Suppressor macrophage treated with lipopolysaccharide for 4 hours (primary cell): ENCODE results near the gene FALEC.
"Not testable (repeated sequence)": the region's sequence is repeated elsewhere in the genome, so short reads cannot be mapped to it uniquely, and the experiment has no call there.

ENCODE experiments used
- DNase-seq: peaks from one replicate; pipeline ENCODE4 v3.0.0-alpha.2; 2020

FALEC gene

GRCh38 chr1:150576794-150577556, 61.4 kb downstream of the FALEC start:
- DNase-seq: no peak

GRCh38 chr1:150577557-150578271, 62.2 kb downstream of the FALEC start:
- DNase-seq: peak; percentile 52

GRCh38 chr1:150578272-150579109, 62.9 kb downstream of the FALEC start:
- DNase-seq: peak; percentile 96

- peak; percentile 98 for DNase-seq
Measured at GRCh38 chr1:150579110-150579944, 63.8 kb downstream of the FALEC start, which contains the start of gene MCL1. Gene MCL1, minus strand, starts transcription at chr1:150579610. Its CDS starts 80 bp downstream, at chr1:150579530.

DNA sequence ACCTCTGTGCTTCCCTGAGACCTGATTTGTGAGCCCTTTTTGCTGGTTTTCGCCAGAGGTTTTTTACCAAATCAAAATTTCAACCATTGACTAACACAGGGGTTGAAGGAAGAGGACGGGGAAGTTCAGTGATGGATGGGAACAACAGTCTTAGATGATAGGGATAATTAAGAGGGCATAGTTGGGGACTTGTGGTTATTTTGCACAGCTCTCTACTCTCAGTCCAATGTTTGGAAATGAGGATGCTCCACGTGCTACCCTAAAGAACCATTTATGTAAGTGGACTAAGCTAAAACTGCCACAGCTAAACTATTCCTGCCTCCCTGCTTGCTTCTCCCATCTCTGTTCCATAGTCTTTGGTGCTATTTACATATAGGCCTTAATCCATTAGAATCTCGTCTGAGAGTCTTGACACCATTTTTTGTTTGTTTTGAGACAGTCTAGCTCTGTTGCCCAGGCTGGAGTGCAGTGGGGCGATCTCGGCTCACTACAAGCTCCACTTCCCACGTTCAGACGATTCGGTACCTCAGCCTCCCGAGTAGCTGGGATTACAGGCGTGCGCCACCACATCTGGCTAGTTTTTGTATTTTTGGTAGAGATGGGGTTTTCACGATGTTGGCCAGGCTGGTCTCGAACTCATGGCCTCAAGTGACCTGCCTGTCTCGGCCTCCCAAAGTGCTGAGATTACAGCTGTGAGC, 64.5 kb downstream of the FALEC start:
- DNase-seq: no peak

DNA sequence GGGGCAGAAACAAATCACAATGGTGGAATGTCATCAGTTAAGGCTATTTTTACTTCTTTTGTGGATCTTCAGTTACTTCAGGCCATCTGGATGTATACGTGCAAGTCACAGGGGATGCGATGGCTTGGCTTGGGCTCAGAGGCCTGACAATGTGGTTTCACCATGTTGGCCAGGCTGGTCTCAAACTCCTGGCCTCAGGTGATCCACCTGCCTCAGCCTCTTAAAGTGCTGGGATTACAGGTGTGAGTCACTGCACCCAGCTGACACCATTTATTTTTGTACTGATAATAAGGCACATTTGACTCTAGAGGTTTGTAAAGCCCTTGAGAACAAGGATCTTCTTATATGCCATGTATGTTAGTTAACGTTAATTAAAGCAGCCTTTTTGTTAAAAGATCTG, 65.4 kb downstream of the FALEC start:
- not testable (repeated sequence) for DNase-seq

DNA sequence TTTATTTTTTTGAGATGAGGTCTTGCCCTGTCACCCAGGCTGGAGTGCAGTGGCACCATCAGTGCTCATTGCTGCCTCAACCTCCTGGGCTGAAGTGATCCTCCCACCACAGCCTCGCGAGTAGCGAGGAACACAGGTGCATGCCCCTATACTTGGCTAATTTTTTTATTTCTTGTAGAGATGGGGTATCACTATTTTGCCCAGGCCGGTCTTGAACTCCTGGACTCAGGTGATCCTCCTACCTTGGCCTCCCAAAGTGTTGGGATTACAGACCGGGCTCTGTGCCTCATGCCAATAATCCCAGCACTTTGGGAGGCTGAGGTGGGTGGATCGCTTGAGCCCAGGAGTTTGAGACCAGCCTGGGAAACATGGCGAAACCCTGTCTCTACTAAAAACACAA, 65.9 kb downstream of the FALEC start:
- not testable (repeated sequence) for DNase-seq

DNA sequence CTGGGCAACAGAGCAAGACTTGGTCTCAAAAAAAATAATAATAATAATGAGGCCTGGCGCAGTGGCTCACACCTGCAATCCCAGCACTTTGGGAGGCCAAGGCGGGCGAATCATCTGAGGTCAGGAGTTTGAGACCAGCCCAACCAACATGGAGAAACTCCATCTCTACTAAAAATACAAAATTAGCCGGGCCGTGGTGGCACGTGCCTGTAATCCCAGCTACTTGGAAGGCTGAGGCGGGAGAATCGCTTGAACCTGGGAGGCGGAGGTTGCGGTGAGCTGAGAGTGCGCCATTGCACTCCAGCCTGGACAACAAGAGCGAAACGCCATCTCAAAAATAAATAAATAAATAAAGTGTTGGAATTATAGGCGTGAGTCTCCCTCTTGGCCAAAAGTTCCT, 66.4 kb downstream of the FALEC start:
- DNase-seq: not testable (repeated sequence)

- DNase-seq: no peak
Measured at GRCh38 chr1:150582371-150582770, 66.8 kb downstream of the FALEC start.
